H1 (cell line): ENCODE data around the gene CYBA.

ENCODE experiments used
- EP300 ChIP-seq, 2 experiments: IDR thresholded peaks; 1 replicate in 1 of 2; 2 replicates in 1 of 2; pipeline ENCODE4 v1.6.1; 2011 to 2012; ENCODE audit warnings: low read depth in 2 of 2, low read length in 2 of 2, mild to moderate bottlenecking in 2 of 2, borderline replicate concordance in 1 of 2, inconsistent platforms in 1 of 2, moderate library complexity in 1 of 2
- JUND ChIP-seq: IDR thresholded peaks from 2 replicates; pipeline ENCODE4 v1.6.1; 2011; ENCODE audit warnings: mild to moderate bottlenecking, improper control_type of control experiment, low read length
- KDM5A ChIP-seq: fragments of 200-600 bp; IDR thresholded peaks from 2 replicates; pipeline ENCODE4 v1.7.1; 2012; ENCODE audit warnings: mild to moderate bottlenecking, low read length, inconsistent platforms, mixed read lengths
- NANOG ChIP-seq: IDR thresholded peaks from 2 replicates; pipeline ENCODE4 v1.6.1; 2011; ENCODE audit warnings: low read length, low read depth, mild to moderate bottlenecking, inconsistent platforms; ENCODE audit not compliant: insufficient read depth, poor library complexity, severe bottlenecking
- SP2 ChIP-seq: IDR thresholded peaks from 2 replicates; pipeline ENCODE4 v1.6.1; 2012; ENCODE audit warnings: mild to moderate bottlenecking, low read length, inconsistent platforms
- TEAD4 ChIP-seq: IDR thresholded peaks from 2 replicates; pipeline ENCODE4 v1.6.1; 2012; ENCODE audit warnings: low read depth, low read length, inconsistent platforms, mixed read lengths
- ZNF274 ChIP-seq: IDR thresholded peaks from 2 replicates; pipeline ENCODE4 v1.7.0; 2012; ENCODE audit warnings: low read length, borderline replicate concordance; ENCODE audit errors: extremely low read depth
- TF ChIP-seq, protein P1 (sequence below), 3 experiments: IDR thresholded peaks; 1 replicate in 2 of 3; 2 replicates in 1 of 3; pipeline versions ENCODE4 v1.5.1 to v1.6.1; 2011; ENCODE audit warnings: low read length in 3 of 3, mild to moderate bottlenecking in 3 of 3, inconsistent platforms in 2 of 3, low read depth in 1 of 3, moderate library complexity in 1 of 3; ENCODE audit not compliant: insufficient read depth in 1 of 3; ENCODE audit errors: control extremely low read depth in 1 of 3
- TF ChIP-seq, protein P2 (sequence below): IDR thresholded peaks from 2 replicates; pipeline ENCODE4 v1.6.1; 2012; ENCODE audit warnings: inconsistent platforms
- TF ChIP-seq, protein P3 (sequence below): IDR thresholded peaks from 2 replicates; pipeline ENCODE4 v1.6.1; 2011; ENCODE audit warnings: low read depth, mild to moderate bottlenecking, low read length; ENCODE audit not compliant: insufficient read depth

DNA sequence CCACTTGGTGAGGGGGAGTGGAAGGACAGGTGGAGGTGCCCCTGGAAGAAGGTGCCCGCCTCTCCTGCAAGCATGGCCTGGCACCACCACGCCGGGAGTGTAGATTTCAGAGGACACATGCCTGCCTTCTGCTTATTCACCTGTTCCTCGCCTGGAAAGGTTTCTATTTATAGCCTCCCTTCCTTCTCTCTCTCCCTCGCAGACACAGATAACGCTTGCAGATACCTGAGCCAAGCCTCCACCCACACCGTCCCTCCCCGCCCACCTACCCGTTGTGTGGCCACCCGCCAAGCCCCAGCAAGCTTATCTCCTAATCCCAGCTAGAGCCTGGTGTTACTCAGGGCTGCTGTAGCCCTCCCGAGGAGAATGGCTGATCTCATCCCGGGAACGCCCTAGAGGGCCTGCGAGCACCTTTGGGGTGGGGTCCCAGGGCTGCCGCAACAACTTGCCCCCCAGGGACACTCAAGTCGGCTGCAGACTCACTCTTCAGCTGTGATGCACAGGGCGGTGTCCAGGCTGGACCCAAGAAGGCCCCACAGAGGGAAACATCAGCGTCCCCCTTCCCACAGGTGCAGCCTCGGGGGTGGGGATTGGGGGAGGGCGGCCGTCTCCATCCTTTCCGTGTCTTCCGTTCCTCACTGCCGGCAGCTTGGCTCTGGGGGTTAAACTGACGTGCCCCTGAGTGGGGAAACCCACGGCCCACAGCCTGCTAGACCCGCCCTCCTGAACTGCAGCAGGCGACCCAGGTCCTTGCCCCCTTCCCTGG, 37.3 kb upstream of the CYBA start:
- TF ChIP-seq JUND (no peak), TEAD4 (no peak), NANOG (no peak), EP300 (IDR thresholded peaks at IDR 0.05; ENCODE audit: borderline replicate concordance in 1 of 2, low read depth in 2 of 2, low read length in 2 of 2) (no peak), ZNF274 (no peak), KDM5A (no peak), SP2 (no peak)
- TF ChIP-seq, protein P1, sequence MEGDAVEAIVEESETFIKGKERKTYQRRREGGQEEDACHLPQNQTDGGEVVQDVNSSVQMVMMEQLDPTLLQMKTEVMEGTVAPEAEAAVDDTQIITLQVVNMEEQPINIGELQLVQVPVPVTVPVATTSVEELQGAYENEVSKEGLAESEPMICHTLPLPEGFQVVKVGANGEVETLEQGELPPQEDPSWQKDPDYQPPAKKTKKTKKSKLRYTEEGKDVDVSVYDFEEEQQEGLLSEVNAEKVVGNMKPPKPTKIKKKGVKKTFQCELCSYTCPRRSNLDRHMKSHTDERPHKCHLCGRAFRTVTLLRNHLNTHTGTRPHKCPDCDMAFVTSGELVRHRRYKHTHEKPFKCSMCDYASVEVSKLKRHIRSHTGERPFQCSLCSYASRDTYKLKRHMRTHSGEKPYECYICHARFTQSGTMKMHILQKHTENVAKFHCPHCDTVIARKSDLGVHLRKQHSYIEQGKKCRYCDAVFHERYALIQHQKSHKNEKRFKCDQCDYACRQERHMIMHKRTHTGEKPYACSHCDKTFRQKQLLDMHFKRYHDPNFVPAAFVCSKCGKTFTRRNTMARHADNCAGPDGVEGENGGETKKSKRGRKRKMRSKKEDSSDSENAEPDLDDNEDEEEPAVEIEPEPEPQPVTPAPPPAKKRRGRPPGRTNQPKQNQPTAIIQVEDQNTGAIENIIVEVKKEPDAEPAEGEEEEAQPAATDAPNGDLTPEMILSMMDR (IDR thresholded peaks at IDR 0.05; ENCODE audit: control extremely low read depth in 1 of 3, insufficient read depth in 1 of 3, low read depth in 1 of 3, low read length in 3 of 3) = no peak
- TF ChIP-seq, protein P2, sequence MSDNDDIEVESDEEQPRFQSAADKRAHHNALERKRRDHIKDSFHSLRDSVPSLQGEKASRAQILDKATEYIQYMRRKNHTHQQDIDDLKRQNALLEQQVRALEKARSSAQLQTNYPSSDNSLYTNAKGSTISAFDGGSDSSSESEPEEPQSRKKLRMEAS = no peak
- TF ChIP-seq, protein P3, sequence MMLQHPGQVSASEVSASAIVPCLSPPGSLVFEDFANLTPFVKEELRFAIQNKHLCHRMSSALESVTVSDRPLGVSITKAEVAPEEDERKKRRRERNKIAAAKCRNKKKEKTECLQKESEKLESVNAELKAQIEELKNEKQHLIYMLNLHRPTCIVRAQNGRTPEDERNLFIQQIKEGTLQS = no peak
